Measurements from ENCODE around the gene UVRAG. TPM values are rescaled to one million over a fixed set of nuclear protein-coding genes. Genes with fewer than 3 reads are reported as not detected.
"Not testable (repeated sequence)": the region's sequence is repeated elsewhere in the genome, so short reads cannot be mapped to it uniquely, and the experiment has no call there.

Gene UVRAG
- total and polyA plus RNA-seq, 2 donors: 20.0 to 21.8 TPM

- Histone ChIP-seq H3K4me3 (ENCODE audit: low read length in 2 of 2) (no peak overlapping the region), H3K9me3 (ENCODE audit: control insufficient read depth in 2 of 2, insufficient read depth in 1 of 2, low read length in 1 of 2) (no peaks in the 10 kb centered on the region), H3K36me3 (ENCODE audit: control insufficient read depth in 2 of 2, insufficient read depth in 2 of 2, low read length in 1 of 2) (no peaks in the 10 kb centered on the region), H3K27me3 (ENCODE audit: control insufficient read depth in 2 of 2, insufficient read depth in 1 of 2, low read length in 1 of 2) (no peaks in the 10 kb centered on the region), H3K4me1 (ENCODE audit: control insufficient read depth in 2 of 2, insufficient read depth in 2 of 2, low read length in 2 of 2) (no peaks in the 10 kb centered on the region), H3K27ac (ENCODE audit: low read depth in 1 of 2, low read length in 1 of 2) (no peak overlapping the region)
- WGBS: 98% methylated on average over 5 of the region's 5 CpGs
- no peak for DNase-seq (ENCODE audit: low read depth in 6 of 9, low spot score in 9 of 9)
Observed at GRCh38 chr11:75955443-75955842, 140.4 kb downstream of the UVRAG start.

DNA sequence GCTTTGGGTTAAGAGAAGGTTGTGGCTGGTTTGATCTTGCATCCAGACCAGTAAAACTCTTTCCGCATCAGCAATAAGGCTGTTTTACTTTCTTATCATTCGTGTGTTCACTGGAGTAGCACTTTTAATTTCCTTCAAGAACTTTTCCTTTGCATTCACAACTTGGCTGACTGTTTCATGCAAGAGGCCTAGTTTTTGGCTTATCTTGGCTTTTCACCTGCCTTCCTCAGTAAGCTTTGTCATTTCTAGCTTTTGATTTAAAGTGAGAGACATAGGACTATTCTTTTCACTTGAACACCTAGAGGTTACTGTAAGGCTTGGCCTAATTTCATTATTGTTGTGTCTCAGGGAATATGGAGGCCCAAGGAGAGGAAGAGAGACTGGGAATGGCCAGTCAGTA is 144.5 kb downstream of the UVRAG start:
- DNase-seq (ENCODE audit: low read depth in 6 of 9, low spot score in 9 of 9): no peak
- Histone ChIP-seq H3K9me3 (ENCODE audit: control insufficient read depth in 2 of 2, insufficient read depth in 1 of 2, low read length in 1 of 2) (no peaks in the 10 kb centered on the region), H3K4me1 (ENCODE audit: control insufficient read depth in 2 of 2, insufficient read depth in 2 of 2, low read length in 2 of 2) (no peaks in the 10 kb centered on the region), H3K27ac (ENCODE audit: low read depth in 1 of 2, low read length in 1 of 2) (no peak overlapping the region), H3K4me3 (ENCODE audit: low read length in 2 of 2) (no peak overlapping the region), H3K27me3 (ENCODE audit: control insufficient read depth in 2 of 2, insufficient read depth in 1 of 2, low read length in 1 of 2) (no peaks in the 10 kb centered on the region), H3K36me3 (ENCODE audit: control insufficient read depth in 2 of 2, insufficient read depth in 2 of 2, low read length in 1 of 2) (no peaks in the 10 kb centered on the region)
- WGBS: 89% methylated on average over 2 of the region's 2 CpGs

DNA sequence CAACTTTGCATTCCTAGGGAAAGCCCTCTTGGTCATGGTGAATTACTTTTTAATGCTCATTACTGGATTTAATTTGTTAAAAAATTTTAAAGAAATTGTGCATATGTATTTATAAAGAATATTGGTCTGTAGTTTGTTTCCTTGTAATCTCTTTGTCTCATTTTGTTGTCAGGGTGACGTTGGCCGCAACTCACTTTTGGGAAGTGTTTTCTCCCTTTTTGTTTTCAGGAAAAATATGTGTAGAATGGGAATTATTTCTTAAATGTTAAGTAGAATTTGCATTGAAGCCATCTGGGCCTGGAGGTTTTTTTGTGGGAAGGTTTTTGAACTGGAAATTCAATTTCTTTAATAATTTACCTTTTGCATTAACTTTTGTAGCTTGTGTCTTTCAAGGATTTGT is 149.1 kb downstream of the UVRAG start:
- no peak for DNase-seq (ENCODE audit: low read depth in 6 of 9, low spot score in 9 of 9)
- 98% methylated on average over 2 of the region's 2 CpGs for WGBS
- H3K4me1 ChIP-seq (ENCODE audit: control insufficient read depth in 2 of 2, insufficient read depth in 2 of 2, low read length in 2 of 2): no peaks in the 10 kb centered on the region
- no peaks in the 10 kb centered on the region for H3K27me3 ChIP-seq (ENCODE audit: control insufficient read depth in 2 of 2, insufficient read depth in 1 of 2, low read length in 1 of 2)
- H3K36me3 ChIP-seq (ENCODE audit: control insufficient read depth in 2 of 2, insufficient read depth in 2 of 2, low read length in 1 of 2): no peaks in the 10 kb centered on the region
- H3K27ac ChIP-seq (ENCODE audit: low read depth in 1 of 2, low read length in 1 of 2): no peak overlapping the region
- H3K9me3 ChIP-seq (ENCODE audit: control insufficient read depth in 2 of 2, insufficient read depth in 1 of 2, low read length in 1 of 2): no peaks in the 10 kb centered on the region
- H3K4me3 ChIP-seq (ENCODE audit: low read length in 2 of 2): no peak overlapping the region

DNA sequence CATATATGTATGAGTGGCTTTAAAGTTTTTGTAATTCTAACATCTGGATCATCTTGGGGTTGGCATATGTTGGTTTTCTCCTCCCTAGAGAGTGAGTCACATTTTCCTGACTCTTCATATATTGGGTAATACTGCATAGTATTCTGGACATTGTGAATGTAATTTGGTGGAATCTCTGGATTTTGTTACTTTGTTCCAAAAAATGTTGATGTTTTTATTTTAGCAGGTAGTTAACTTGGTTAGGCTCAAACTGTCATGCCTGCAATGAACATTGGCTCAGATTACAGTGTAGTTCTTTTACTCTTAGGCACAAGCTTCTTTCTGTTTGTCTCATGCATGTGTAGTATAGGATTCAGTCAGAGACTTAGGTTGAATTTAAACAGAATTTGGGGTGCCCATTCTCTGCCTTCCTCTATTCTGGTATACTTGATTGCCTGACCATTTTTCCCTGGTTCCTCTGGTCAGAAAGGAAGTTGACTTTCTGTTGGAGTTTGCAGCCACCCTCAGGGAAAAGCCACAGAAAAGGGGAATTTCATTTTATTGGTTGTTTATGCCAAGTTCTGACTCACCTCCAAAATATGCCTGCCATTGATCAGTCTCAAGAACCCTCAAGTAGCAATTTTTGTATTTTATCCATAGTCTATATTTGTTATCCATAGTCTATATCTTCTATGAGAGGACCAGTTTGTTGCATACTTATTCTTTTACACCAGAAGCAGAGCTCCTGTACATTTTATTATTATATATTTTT is 151.7 kb downstream of the UVRAG start:
- no peak overlapping the region for H3K27ac ChIP-seq (ENCODE audit: low read depth in 1 of 2, low read length in 1 of 2)
- H3K4me1 ChIP-seq (ENCODE audit: control insufficient read depth in 2 of 2, insufficient read depth in 2 of 2, low read length in 2 of 2): no peaks in the 10 kb centered on the region
- no peak for DNase-seq (ENCODE audit: low read depth in 6 of 9, low spot score in 9 of 9)
- no peaks in the 10 kb centered on the region for H3K27me3 ChIP-seq (ENCODE audit: control insufficient read depth in 2 of 2, insufficient read depth in 1 of 2, low read length in 1 of 2)
- no peak overlapping the region for H3K4me3 ChIP-seq (ENCODE audit: low read length in 2 of 2)
- no peaks in the 10 kb centered on the region for H3K36me3 ChIP-seq (ENCODE audit: control insufficient read depth in 2 of 2, insufficient read depth in 2 of 2, low read length in 1 of 2)
- H3K9me3 ChIP-seq (ENCODE audit: control insufficient read depth in 2 of 2, insufficient read depth in 1 of 2, low read length in 1 of 2): no peaks in the 10 kb centered on the region

DNA sequence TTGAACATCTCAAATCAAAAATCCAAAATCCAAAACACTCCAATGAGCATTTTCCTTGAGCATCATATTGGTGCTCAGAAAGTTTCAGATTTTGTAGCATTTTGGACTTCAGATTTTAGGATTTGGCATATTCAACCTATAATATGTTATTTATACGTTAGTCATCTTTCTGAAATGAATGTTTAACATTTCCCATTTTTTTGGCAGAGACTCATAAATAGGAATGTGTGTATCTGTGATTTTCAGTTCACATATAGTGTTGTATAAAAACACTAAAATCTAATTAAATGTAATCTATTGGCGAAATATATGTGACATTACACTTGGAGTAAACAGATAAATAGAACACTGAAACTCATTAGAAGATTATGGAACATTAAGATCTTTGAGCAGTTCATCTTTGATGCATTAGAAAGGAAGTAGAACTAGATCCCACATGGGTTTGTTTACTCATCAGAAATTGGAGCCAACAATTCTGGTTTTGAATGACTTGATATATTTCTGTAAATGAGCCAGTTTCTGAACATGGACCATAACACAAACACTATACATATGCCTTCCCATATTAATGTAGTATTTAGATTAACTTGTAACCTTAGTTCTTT is 153.1 kb downstream of the UVRAG start:
- Histone ChIP-seq H3K4me3 (ENCODE audit: low read length in 2 of 2) (no peak overlapping the region), H3K36me3 (ENCODE audit: control insufficient read depth in 2 of 2, insufficient read depth in 2 of 2, low read length in 1 of 2) (no peaks in the 10 kb centered on the region), H3K4me1 (ENCODE audit: control insufficient read depth in 2 of 2, insufficient read depth in 2 of 2, low read length in 2 of 2) (no peaks in the 10 kb centered on the region), H3K9me3 (ENCODE audit: control insufficient read depth in 2 of 2, insufficient read depth in 1 of 2, low read length in 1 of 2) (no peaks in the 10 kb centered on the region), H3K27ac (ENCODE audit: low read depth in 1 of 2, low read length in 1 of 2) (no peak overlapping the region), H3K27me3 (ENCODE audit: control insufficient read depth in 2 of 2, insufficient read depth in 1 of 2, low read length in 1 of 2) (no peaks in the 10 kb centered on the region)
- WGBS: 81% methylated on average over 2 of the region's 2 CpGs
- DNase-seq (ENCODE audit: low read depth in 6 of 9, low spot score in 9 of 9): no peak

GRCh38 chr11:75969626-75970308 is 154.8 kb downstream of the UVRAG start:
- H3K27me3 ChIP-seq (ENCODE audit: control insufficient read depth in 2 of 2, insufficient read depth in 1 of 2, low read length in 1 of 2): no peaks in the 10 kb centered on the region
- DNase-seq (ENCODE audit: low read depth in 6 of 9, low spot score in 9 of 9): no peak
- no peaks in the 10 kb centered on the region for H3K9me3 ChIP-seq (ENCODE audit: control insufficient read depth in 2 of 2, insufficient read depth in 1 of 2, low read length in 1 of 2)
- H3K4me3 ChIP-seq (ENCODE audit: low read length in 2 of 2): no peak overlapping the region
- H3K36me3 ChIP-seq (ENCODE audit: control insufficient read depth in 2 of 2, insufficient read depth in 2 of 2, low read length in 1 of 2): no peaks in the 10 kb centered on the region
- H3K27ac ChIP-seq (ENCODE audit: low read depth in 1 of 2, low read length in 1 of 2): no peak overlapping the region
- H3K4me1 ChIP-seq (ENCODE audit: control insufficient read depth in 2 of 2, insufficient read depth in 2 of 2, low read length in 2 of 2): no peaks in the 10 kb centered on the region
- WGBS: 87% methylated on average over 5 of the region's 5 CpGs

DNA sequence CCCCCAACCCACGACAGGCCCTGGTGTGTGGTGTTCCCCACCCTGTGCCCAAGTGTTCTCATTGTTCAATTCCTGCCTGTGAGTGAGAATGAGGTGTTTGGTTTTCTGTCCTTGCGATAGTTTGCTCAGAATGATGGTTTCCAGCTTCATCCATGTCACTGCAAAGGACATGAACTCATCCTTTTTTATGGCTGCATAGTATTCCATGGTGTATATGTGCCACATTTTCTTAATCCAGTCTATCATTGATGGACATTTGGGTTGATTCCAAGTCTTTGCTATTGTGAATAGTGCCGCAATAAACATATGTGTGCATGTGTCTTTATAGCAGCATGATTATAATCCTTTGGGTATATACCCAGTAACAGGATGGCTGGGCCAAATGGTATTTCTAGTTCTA is 158.7 kb downstream of the UVRAG start:
- H3K36me3 ChIP-seq (ENCODE audit: control insufficient read depth in 2 of 2, insufficient read depth in 2 of 2, low read length in 1 of 2); H3K4me1 ChIP-seq (ENCODE audit: control insufficient read depth in 2 of 2, insufficient read depth in 2 of 2, low read length in 2 of 2); H3K4me3 ChIP-seq (ENCODE audit: low read length in 2 of 2); H3K27ac ChIP-seq (ENCODE audit: low read depth in 1 of 2, low read length in 1 of 2); H3K9me3 ChIP-seq (ENCODE audit: control insufficient read depth in 2 of 2, insufficient read depth in 1 of 2, low read length in 1 of 2); H3K27me3 ChIP-seq (ENCODE audit: control insufficient read depth in 2 of 2, insufficient read depth in 1 of 2, low read length in 1 of 2); DNase-seq (ENCODE audit: low read depth in 6 of 9, low spot score in 9 of 9): not testable (repeated sequence)
- 97% methylated on average over 3 of the region's 3 CpGs for whole genome bisulfite sequencing

DNA sequence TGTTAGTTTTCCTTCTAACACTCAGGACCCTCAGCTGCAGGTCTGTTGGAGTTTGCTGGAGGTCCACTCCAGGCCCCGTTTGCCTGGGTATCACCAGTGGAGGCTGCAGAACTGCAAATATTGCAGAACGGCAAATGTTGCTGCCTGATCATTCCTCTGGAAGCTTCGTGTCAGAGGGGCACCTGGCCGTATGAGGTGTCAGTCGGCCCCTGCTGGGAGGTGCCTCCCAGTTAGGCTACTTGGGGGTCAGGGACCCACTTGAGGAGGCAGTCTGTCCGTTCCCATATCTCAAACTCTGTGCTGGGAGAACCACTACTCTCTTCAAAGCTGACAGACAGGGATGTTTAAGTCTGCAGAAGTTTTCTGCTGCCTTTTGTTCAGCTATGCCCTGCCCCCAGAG is 164.1 kb downstream of the UVRAG start:
- WGBS: 92% methylated on average over 6 of the region's 6 CpGs

DNA sequence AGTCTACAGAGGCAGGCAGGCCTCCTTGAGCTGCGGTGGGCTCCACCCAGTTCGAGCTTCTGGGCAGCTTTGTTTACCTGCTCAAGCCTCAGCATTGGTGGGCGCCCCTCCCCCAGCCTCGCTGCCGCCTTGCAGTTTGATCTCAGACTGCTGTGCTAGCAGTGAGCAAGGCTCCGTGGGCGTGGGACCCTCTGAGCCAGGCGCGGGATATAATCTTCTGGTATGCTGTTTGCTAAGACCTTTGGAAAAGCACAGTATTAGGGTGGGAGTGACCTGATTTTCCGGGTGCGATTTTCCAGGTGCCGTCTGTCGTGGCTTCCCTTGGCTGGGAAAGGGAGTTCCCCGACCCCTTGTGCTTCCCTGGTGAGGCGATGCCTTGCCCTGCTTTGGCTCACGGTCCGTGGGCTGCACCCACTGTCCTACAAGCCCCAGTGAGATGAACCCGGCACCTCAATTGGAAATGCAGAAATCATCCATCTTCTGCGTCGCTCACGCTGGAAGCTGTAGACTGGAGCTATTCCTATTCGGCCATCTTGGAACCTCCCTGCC is 164.5 kb downstream of the UVRAG start:
- H3K4me3 ChIP-seq (ENCODE audit: low read length in 2 of 2); H3K27me3 ChIP-seq (ENCODE audit: control insufficient read depth in 2 of 2, insufficient read depth in 1 of 2, low read length in 1 of 2); H3K9me3 ChIP-seq (ENCODE audit: control insufficient read depth in 2 of 2, insufficient read depth in 1 of 2, low read length in 1 of 2); H3K36me3 ChIP-seq (ENCODE audit: control insufficient read depth in 2 of 2, insufficient read depth in 2 of 2, low read length in 1 of 2); H3K27ac ChIP-seq (ENCODE audit: low read depth in 1 of 2, low read length in 1 of 2); H3K4me1 ChIP-seq (ENCODE audit: control insufficient read depth in 2 of 2, insufficient read depth in 2 of 2, low read length in 2 of 2); DNase-seq (ENCODE audit: low read depth in 6 of 9, low spot score in 9 of 9): not testable (repeated sequence)
- 94% methylated on average over 22 of the region's 22 CpGs for WGBS

More for the DNA sequence above, 164.1 kb downstream of the UVRAG start:
- not testable (repeated sequence) for H3K4me3 ChIP-seq (ENCODE audit: low read length in 2 of 2); DNase-seq (ENCODE audit: low read depth in 6 of 9, low spot score in 9 of 9); H3K9me3 ChIP-seq (ENCODE audit: control insufficient read depth in 2 of 2, insufficient read depth in 1 of 2, low read length in 1 of 2); H3K27ac ChIP-seq (ENCODE audit: low read depth in 1 of 2, low read length in 1 of 2); H3K27me3 ChIP-seq (ENCODE audit: control insufficient read depth in 2 of 2, insufficient read depth in 1 of 2, low read length in 1 of 2); H3K36me3 ChIP-seq (ENCODE audit: control insufficient read depth in 2 of 2, insufficient read depth in 2 of 2, low read length in 1 of 2); H3K4me1 ChIP-seq (ENCODE audit: control insufficient read depth in 2 of 2, insufficient read depth in 2 of 2, low read length in 2 of 2)

Data from thymus (tissue), 11 donors.